ENCODE measurements around the gene TMEM115. TPM values are rescaled to one million over a fixed set of nuclear protein-coding genes. Genes with fewer than 3 reads are reported as not detected.

The TMEM115 gene
- total and polyA plus RNA-seq, 9 of the 15 experiments (the other 6 are each of a cell fraction or from before 2014, with no cell fraction given): 1.6 to 26.9 (median 14.1) TPM

DNA sequence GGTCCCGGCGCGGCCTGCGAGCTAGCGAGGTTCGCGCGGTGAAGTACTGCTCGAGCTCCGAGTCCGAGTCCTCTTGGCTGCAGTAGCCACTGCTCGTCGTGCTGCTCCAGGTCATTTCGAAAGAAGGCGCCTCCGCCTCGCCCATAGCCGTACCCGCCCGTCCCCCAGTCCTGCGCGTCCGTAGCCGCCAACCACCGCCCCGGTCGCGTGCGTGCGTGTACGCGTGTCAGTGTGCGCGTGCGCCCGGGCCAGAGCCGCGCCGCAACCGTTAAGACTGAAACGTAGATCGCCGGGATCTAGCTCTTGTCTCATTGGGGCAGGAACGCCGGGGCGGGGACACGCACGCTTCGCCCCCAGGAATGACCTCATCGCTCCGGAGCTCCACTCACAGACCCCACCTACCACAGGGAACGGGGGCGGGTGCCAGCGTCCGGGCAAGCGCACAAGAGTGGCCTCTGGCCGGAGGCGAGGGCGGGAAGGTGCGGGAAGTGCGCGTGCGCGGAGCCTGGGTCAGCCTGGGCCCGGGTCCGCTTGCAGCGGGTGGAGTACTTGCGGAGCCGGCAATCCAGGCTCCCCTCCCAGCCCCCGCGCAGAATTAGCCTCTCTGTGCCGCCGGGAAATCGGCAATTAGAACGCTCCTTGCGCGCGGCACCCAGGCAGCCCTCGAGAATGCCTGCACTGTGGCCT lies 22.0 kb downstream of the TMEM115 start (continued):
- TF ChIP-seq SAP30 (IDR thresholded peaks at IDR 0.05; ENCODE audit: borderline replicate concordance, insufficient read depth, low read depth, low read length, poor library complexity, severe bottlenecking) (peak; percentile 65), MAZ (CRISPR knock-in tag; conservative IDR thresholded peaks at IDR 0.05 in 1 of 2, IDR thresholded peaks at IDR 0.05 in 1 of 2) (peak in 1 of 2 experiments; percentile 69), DMBX1 (CRISPR knock-in tag; IDR thresholded peaks at IDR 0.05; ENCODE audit: borderline replicate concordance) (no peak), ASH1L (IDR thresholded peaks at IDR 0.05; ENCODE audit: borderline replicate concordance, low read depth, partially characterized antibody) (no peak), EGR1 (conservative IDR thresholded peaks at IDR 0.05) (peak; percentile 95), ZNF785 (CRISPR knock-in tag; IDR thresholded peaks at IDR 0.05) (no peak)
- TF ChIP-seq, protein P1, sequence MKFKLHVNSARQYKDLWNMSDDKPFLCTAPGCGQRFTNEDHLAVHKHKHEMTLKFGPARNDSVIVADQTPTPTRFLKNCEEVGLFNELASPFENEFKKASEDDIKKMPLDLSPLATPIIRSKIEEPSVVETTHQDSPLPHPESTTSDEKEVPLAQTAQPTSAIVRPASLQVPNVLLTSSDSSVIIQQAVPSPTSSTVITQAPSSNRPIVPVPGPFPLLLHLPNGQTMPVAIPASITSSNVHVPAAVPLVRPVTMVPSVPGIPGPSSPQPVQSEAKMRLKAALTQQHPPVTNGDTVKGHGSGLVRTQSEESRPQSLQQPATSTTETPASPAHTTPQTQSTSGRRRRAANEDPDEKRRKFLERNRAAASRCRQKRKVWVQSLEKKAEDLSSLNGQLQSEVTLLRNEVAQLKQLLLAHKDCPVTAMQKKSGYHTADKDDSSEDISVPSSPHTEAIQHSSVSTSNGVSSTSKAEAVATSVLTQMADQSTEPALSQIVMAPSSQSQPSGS (CRISPR knock-in tag; IDR thresholded peaks at IDR 0.05): peak; percentile 88
- TF ChIP-seq, protein P2, sequence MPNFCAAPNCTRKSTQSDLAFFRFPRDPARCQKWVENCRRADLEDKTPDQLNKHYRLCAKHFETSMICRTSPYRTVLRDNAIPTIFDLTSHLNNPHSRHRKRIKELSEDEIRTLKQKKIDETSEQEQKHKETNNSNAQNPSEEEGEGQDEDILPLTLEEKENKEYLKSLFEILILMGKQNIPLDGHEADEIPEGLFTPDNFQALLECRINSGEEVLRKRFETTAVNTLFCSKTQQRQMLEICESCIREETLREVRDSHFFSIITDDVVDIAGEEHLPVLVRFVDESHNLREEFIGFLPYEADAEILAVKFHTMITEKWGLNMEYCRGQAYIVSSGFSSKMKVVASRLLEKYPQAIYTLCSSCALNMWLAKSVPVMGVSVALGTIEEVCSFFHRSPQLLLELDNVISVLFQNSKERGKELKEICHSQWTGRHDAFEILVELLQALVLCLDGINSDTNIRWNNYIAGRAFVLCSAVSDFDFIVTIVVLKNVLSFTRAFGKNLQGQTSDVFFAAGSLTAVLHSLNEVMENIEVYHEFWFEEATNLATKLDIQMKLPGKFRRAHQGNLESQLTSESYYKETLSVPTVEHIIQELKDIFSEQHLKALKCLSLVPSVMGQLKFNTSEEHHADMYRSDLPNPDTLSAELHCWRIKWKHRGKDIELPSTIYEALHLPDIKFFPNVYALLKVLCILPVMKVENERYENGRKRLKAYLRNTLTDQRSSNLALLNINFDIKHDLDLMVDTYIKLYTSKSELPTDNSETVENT (CRISPR knock-in tag; IDR thresholded peaks at IDR 0.05): peak; percentile 51; the same call in 1 of the 2 replicates
- TF ChIP-seq, protein P3, sequence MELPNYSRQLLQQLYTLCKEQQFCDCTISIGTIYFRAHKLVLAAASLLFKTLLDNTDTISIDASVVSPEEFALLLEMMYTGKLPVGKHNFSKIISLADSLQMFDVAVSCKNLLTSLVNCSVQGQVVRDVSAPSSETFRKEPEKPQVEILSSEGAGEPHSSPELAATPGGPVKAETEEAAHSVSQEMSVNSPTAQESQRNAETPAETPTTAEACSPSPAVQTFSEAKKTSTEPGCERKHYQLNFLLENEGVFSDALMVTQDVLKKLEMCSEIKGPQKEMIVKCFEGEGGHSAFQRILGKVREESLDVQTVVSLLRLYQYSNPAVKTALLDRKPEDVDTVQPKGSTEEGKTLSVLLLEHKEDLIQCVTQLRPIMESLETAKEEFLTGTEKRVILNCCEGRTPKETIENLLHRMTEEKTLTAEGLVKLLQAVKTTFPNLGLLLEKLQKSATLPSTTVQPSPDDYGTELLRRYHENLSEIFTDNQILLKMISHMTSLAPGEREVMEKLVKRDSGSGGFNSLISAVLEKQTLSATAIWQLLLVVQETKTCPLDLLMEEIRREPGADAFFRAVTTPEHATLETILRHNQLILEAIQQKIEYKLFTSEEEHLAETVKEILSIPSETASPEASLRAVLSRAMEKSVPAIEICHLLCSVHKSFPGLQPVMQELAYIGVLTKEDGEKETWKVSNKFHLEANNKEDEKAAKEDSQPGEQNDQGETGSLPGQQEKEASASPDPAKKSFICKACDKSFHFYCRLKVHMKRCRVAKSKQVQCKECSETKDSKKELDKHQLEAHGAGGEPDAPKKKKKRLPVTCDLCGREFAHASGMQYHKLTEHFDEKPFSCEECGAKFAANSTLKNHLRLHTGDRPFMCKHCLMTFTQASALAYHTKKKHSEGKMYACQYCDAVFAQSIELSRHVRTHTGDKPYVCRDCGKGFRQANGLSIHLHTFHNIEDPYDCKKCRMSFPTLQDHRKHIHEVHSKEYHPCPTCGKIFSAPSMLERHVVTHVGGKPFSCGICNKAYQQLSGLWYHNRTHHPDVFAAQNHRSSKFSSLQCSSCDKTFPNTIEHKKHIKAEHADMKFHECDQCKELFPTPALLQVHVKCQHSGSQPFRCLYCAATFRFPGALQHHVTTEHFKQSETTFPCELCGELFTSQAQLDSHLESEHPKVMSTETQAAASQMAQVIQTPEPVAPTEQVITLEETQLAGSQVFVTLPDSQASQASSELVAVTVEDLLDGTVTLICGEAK (IDR thresholded peaks at IDR 0.05): no peak
- TF ChIP-seq, protein P3 (CRISPR knock-in tag; IDR thresholded peaks at IDR 0.05): no peak
- TF ChIP-seq, protein P4, sequence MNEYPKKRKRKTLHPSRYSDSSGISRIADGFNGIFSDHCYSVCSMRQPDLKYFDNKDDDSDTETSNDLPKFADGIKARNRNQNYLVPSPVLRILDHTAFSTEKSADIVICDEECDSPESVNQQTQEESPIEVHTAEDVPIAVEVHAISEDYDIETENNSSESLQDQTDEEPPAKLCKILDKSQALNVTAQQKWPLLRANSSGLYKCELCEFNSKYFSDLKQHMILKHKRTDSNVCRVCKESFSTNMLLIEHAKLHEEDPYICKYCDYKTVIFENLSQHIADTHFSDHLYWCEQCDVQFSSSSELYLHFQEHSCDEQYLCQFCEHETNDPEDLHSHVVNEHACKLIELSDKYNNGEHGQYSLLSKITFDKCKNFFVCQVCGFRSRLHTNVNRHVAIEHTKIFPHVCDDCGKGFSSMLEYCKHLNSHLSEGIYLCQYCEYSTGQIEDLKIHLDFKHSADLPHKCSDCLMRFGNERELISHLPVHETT (CRISPR knock-in tag; conservative IDR thresholded peaks at IDR 0.05 in 1 of 2, IDR thresholded peaks at IDR 0.05 in 1 of 2): peak in 1 of 2 experiments; percentile 93; a peak in 2 of 4 replicates
